ENCODE data around the gene SENP6.
A peak's percentile ranks its signal among the peaks of the same experiment; 100 is the strongest.

Gene SENP6

GRCh38 chr6:75631859-75632635 lies 30.4 kb downstream of the SENP6 start:
- no peak for TF ChIP-seq CTCF (IDR thresholded peaks at IDR 0.05; ENCODE audit: low read depth, low read length)
- no peak for DNase-seq (ENCODE audit: extremely low read depth, low read depth)

DNA sequence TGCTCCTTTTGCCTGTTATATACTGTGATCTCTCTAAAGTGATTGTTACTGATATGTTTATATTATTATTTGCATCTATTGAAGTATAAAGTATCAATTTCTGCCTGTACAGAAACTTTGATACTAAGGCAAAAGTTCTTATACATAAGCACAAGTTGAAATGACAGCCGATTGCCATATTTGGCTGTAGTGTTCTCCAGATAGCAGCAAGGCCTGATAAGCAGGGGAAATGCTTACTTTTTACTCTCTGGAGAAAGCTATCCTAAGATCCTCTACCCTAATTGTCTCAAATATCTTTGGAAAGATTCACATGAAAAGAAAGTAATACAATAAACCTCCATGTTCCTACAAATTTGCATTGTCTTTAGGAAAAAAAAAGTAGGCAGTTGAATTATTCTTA lies 31.4 kb downstream of the SENP6 start:
- no peak for TF ChIP-seq CTCF (IDR thresholded peaks at IDR 0.05; ENCODE audit: low read depth, low read length)
- DNase-seq (ENCODE audit: extremely low read depth, low read depth) = no peak

DNA sequence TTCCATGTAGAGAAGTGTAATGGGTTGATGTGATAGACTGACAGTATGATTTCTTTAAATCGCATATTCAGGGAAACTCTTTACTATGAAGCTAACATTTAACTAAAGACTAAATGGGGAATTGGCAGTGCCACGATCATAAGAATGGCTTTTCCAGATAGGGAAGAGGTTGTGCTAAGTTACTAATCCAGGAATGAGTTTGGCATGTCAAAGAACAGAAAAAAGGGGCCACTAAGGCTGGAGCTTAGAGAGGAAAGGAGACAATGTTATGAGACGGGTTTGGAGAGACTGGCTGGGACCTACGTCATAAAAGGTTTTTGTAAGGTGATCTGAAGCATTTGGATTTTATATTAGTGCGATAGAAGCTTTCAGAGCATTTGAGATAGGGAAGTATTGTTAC lies 40.6 kb downstream of the SENP6 start:
- TF ChIP-seq CTCF (IDR thresholded peaks at IDR 0.05; ENCODE audit: low read depth, low read length) = no peak
- DNase-seq (ENCODE audit: extremely low read depth, low read depth) = no peak

DNA sequence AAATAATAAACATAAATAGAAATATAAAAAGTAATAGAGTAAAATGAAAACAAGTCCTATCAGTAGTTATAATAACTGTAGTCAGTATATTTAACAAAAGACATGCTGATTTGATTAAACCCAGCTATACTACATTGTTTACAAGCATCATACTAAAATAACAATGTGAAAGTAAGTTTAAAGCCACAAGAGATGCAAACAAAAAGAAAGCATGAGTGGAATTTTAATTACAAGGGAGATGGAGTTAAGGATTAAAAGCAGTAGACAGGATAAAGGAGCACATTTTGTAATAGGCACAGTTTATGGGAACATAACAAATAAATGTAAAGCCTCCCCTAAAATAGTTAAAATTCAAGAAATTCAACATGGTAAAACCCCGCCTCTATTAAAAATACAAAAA lies 41.5 kb downstream of the SENP6 start:
- DNase-seq (ENCODE audit: extremely low read depth, low read depth) = peak; percentile 19

GRCh38 chr6:75656479-75656878 lies 54.8 kb downstream of the SENP6 start:
- no peak for DNase-seq (ENCODE audit: extremely low read depth, low read depth)
- TF ChIP-seq CTCF (IDR thresholded peaks at IDR 0.05; ENCODE audit: low read depth, low read length) = no peak

More for the DNA sequence above, 41.5 kb downstream of the SENP6 start:
- no peak for TF ChIP-seq CTCF (IDR thresholded peaks at IDR 0.05; ENCODE audit: low read depth, low read length)

GRCh38 chr6:75657327-75657726 lies 55.6 kb downstream of the SENP6 start:
- DNase-seq (ENCODE audit: extremely low read depth, low read depth) = no peak
- TF ChIP-seq CTCF (IDR thresholded peaks at IDR 0.05; ENCODE audit: low read depth, low read length) = no peak

DNA sequence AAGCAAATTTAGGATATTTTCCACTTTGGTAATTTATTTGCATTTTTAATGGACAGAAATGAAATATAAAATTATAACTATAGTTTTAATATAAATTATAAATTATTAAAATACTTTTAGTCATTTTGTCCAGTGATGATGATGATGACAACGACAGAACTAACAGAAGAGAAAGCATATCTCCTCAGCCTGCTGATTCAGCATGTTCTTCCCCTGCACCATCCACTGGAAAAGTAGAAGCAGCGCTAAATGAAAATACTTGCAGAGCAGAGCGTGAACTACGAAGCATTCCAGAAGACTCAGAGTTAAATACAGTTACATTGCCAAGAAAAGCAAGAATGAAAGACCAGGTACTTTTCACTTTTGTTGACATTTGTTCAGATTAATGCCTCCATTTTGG lies 64.9 kb downstream of the SENP6 start:
- TF ChIP-seq CTCF (IDR thresholded peaks at IDR 0.05; ENCODE audit: low read depth, low read length) = no peak

More for the DNA sequence above, 64.9 kb downstream of the SENP6 start:
- no peak for DNase-seq (ENCODE audit: extremely low read depth, low read depth)

Data from AG09319 (cell line).